Measurements from ENCODE around the gene GATA3. TPM values are rescaled to one million over a fixed set of nuclear protein-coding genes. Genes with fewer than 3 reads are reported as not detected.

Gene GATA3
- total RNA-seq, 1 donor from 2014 or later, result under 0.01 TPM

DNA sequence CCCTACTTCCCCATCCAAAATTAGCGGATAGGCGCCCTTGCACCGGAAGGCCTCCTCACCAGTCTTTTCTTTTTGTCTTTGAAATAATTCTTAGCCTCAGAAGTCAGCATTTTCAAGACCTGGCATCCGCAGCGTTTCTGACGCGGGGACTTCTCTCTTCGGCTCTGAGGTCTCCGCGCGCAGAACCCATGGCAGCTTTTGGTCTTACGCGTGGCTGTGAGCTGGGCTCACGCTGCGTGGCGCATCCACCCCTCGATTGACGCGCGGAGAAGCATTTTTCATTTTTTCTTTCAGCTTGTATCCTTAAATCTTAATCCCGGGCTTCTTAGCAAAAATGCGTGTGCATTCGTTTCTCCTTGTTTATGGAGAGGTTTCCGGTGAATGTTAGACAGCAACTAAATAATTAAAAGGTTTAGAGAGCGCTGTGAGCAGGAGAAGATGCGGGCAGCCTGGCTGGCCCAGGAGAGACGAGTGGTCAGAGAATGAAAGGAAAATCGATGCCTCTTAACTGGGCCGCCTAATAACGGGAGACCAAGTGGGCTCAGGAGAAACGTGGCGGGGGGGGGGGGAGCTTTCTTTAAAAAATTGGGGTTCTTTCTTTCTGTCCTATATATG is 2.0 kb upstream of the GATA3 start:
- H3K4me3 ChIP-seq (ENCODE audit: low read depth, low read length), result no peak overlapping the region
- DNase-seq (ENCODE audit: low read depth) (no peak), FAIRE-seq (no peak)
- no peaks in the 10 kb centered on the region for H3K36me3 ChIP-seq (ENCODE audit: control insufficient read depth, insufficient read depth, low read length)
- TF ChIP-seq CTCF (IDR thresholded peaks at IDR 0.05; ENCODE audit: insufficient read depth, low read length, severe bottlenecking), result no peak
- peaks cover 59% of the 10 kb centered on the region for H3K27me3 ChIP-seq (ENCODE audit: control insufficient read depth, insufficient read depth, low read length)

GRCh38 chr10:8052956-8053445 is 1.5 kb upstream of the GATA3 start:
- FAIRE-seq (no peak), DNase-seq (ENCODE audit: low read depth) (no peak)
- no peaks in the 10 kb centered on the region for H3K36me3 ChIP-seq (ENCODE audit: control insufficient read depth, insufficient read depth, low read length)
- no peak for TF ChIP-seq CTCF (IDR thresholded peaks at IDR 0.05; ENCODE audit: insufficient read depth, low read length, severe bottlenecking)
- H3K27me3 ChIP-seq (ENCODE audit: control insufficient read depth, insufficient read depth, low read length), result peaks cover 58% of the 10 kb centered on the region
- H3K4me3 ChIP-seq (ENCODE audit: low read depth, low read length), result no peak overlapping the region

DNA sequence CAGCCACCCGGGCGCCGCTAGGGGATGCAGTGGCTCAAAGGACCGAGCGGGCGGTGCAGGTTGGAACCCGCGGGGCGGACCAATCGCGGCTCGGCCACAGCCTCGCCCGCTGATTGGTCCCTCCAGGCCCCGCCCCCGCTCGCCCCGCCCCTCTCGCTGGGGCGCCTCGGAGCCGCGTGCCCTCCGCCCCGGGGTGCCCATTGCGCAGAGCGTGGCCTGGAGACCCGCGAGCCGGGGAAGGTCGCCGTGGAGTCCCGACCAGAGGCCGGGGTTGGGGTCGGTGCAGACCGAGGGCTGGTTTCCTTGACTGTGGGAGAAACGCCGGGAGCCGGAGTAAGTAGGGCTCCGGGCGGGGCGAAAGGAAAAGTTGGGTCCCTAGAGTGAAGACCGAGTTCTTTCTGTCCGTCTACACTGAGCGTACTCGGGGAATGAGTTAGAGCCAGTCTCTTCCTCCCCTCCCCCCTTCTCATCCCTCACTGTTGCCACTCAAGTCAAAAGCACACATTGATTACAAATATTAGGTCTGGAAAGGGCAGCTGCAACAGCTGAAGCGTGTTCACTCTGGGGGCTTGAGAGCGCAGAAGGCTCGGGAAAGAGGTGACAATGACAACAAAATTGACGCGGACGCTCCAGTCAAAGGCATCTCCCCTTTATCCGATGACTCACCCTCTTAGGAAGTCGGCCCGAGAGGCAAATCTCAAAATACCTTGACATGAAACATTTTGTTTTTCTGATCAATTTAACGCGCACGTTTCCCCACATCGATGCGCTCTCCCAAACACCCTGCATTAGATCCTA is 843 bp upstream of the GATA3 start:
- DNase-seq (ENCODE audit: low read depth), result peak; percentile 35
- peak; percentile 86 for TF ChIP-seq CTCF (IDR thresholded peaks at IDR 0.05; ENCODE audit: insufficient read depth, low read length, severe bottlenecking)
- Histone ChIP-seq H3K27me3 (ENCODE audit: control insufficient read depth, insufficient read depth, low read length) (peaks cover 54% of the 10 kb centered on the region), H3K4me3 (ENCODE audit: low read depth, low read length) (peak overlapping the region; percentile 42), H3K36me3 (ENCODE audit: control insufficient read depth, insufficient read depth, low read length) (no peaks in the 10 kb centered on the region)
- no peak for FAIRE-seq

- H3K4me3 ChIP-seq (ENCODE audit: low read depth, low read length), result peak overlapping the region; percentile 42
Observed at GRCh38 chr10:8054244-8054493, 319 bp upstream of the GATA3 start.

GRCh38 chr10:8055420-8056349 is 1.2 kb downstream of the GATA3 start:
- no peak for TF ChIP-seq CTCF (IDR thresholded peaks at IDR 0.05; ENCODE audit: insufficient read depth, low read length, severe bottlenecking)
- H3K27me3 ChIP-seq (ENCODE audit: control insufficient read depth, insufficient read depth, low read length), result peaks cover 53% of the 10 kb centered on the region
- no peak overlapping the region for H3K4me3 ChIP-seq (ENCODE audit: low read depth, low read length)
- no peak for DNase-seq (ENCODE audit: low read depth)
- H3K36me3 ChIP-seq (ENCODE audit: control insufficient read depth, insufficient read depth, low read length), result no peaks in the 10 kb centered on the region
- no peak for FAIRE-seq

More at GRCh38 chr10:8054244-8054493, 319 bp upstream of the GATA3 start:
- no peak for TF ChIP-seq CTCF (IDR thresholded peaks at IDR 0.05; ENCODE audit: insufficient read depth, low read length, severe bottlenecking)
- DNase-seq (ENCODE audit: low read depth), result no peak
- FAIRE-seq, result no peak
- no peaks in the 10 kb centered on the region for H3K36me3 ChIP-seq (ENCODE audit: control insufficient read depth, insufficient read depth, low read length)
- peaks cover 57% of the 10 kb centered on the region for H3K27me3 ChIP-seq (ENCODE audit: control insufficient read depth, insufficient read depth, low read length)

Measured in bronchial epithelial cell (primary cell).